Activated naive CD4-positive, alpha-beta T cell treated with anti-CD3 and anti-CD28 coated beads for 36 hours (primary cell): ENCODE results near the gene MYRF. TPM values are rescaled to one million over a fixed set of nuclear protein-coding genes. Genes with fewer than 3 reads are reported as not detected.

Experiments used
- CTCF ChIA-PET: fragments of 350-600 bp; sonication (Branson Sonifier 250); formaldehyde crosslinking; loops from one replicate; lab custom pipeline; 2021; ENCODE audit warnings: antibody characterized with exemption; lab: Charles Lee
- DNase-seq: peaks from one replicate; pipeline ENCODE4 v3.0.0-alpha.2; 2020
- H3K27ac Mint-ChIP-seq: one replicate; pipeline ENCODE4 v1.8.0; 2021; ENCODE audit warnings: mild to moderate bottlenecking, mixed read lengths
- H3K27me3 Mint-ChIP-seq: one replicate; pipeline ENCODE4 v1.8.0; 2021; ENCODE audit warnings: low read depth, mixed read lengths
- H3K36me3 Mint-ChIP-seq: one replicate; pipeline ENCODE4 v1.8.0; 2021; ENCODE audit warnings: low read depth, mixed read lengths
- H3K4me1 Mint-ChIP-seq: one replicate; pipeline ENCODE4 v1.8.0; 2021; ENCODE audit warnings: low read depth, mixed read lengths
- H3K4me3 Mint-ChIP-seq: one replicate; pipeline ENCODE4 v1.8.0; 2021; ENCODE audit warnings: mild to moderate bottlenecking, moderate library complexity, mixed read lengths
- H3K9me3 Mint-ChIP-seq: one replicate; pipeline ENCODE4 v1.8.0; 2021; ENCODE audit warnings: mixed read lengths
- intact Hi-C: fragments of 100-400 bp; cut with micrococcal nuclease; formaldehyde crosslinking; loops from one replicate; pipeline ENCODE4 v1.15.1; 2023
- total RNA-seq, 2 experiments: library from RNA; stranded (reverse); gene quantifications; one replicate each; pipeline ENCODE4 v1.2.3, GENCODE V29; 2021

The MYRF gene
- under 1 TPM; 0.27 to 0.48 TPM for total RNA-seq

DNA sequence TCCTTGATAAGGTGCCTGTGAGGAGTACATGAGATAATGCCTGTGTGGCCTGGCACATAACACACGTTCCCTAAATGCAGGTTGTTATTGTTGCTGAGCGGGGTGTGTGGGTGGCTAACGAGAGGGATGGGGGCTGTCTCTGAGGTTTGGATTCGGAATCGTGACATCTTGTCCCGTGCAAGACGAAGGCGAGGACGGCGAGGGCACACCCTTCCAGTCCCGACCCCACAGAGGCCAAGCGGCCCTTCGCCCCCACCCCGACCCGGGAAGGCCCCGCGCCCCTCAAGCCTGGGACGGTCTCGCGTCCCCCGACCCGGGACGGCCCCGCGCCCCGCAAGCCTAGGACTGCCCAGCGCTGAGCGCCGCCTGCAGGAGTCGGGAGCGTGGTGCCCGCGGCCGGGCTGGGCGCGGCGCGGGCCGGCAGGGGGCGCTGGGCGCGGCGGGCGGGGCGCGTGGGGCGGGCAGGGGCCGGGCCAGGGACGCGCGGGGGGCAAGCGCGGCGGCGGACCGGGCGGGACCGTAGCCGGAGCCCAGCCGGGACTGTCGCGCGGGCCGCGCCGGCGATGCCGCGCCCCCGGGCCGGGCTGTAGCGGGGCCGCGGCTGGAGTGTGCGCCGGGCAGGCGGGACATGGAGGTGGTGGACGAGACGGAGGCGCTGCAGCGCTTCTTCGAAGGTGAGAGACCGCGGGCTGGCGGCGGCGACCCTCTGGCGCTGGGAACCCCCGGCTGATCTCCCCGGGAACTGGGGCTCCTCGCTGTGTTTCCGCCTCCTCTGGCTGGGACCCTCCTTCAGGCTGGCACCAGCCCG lies at the start of gene MYRF:
Gene MYRF (plus strand): TSS at position 520 of the 808 bp plus-strand sequence. CDS start 109 bp downstream, at position 629.
- peak within 1 kb of the TSS; percentile 29 for H3K4me3 Mint-ChIP-seq
- H3K36me3 Mint-ChIP-seq, result no peaks in the 10 kb centered on the region
- peaks cover 13% of the 10 kb centered on the region for H3K4me1 Mint-ChIP-seq
- H3K27ac Mint-ChIP-seq, result no peak within 1 kb of the TSS
- DNase-seq, result peak; percentile 49
- CTCF ChIA-PET, result interaction anchor here (1.3 to 1.6 kb wide), 2 partner anchors 36 to 196 kb away, joined by 3 to 4 read pairs; no protein-coding TSS in a partner anchor
- no peaks in the 10 kb centered on the region for H3K9me3 Mint-ChIP-seq
- H3K27me3 Mint-ChIP-seq, result peaks cover 29% of the 10 kb centered on the region
- intact Hi-C loops, result loop anchor here (2.0 kb wide), 1 partner anchor 64 kb away; the partner anchor contains the start of gene FADS1

DNA sequence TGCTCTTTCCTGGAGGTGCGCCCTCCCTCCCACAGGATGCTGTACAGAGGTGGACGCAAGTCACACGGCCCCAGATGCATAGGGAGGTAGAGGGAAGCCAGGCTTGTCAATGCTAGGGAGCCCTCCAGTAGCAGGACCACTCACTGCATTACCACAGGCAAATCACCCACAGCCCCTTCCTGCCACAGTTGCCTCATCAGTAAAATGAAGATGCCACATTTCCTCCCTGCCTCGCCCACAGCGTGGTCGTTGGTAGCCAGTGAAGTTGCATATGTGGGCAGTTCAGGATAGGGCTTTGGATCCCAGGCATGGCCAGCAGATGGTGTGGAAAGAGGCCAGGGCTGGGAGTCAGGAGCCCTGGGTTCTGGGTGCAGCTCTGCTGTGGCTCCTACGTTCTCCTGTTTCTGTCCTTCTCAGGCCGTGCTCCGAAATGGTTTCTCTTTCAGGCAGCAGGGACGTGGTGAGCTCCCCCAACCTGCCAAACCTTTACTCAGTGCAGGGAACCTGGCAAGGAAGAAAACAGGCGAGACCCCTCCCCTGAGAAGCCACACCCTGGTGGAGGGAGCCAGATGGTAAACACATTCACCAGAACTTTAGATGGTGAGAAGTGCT lies 49.6 kb upstream of the MYRF start:
- peaks cover 9% of the 10 kb centered on the region for H3K4me1 Mint-ChIP-seq
- no peak for DNase-seq
- H3K27ac Mint-ChIP-seq, result no peak overlapping the region
- H3K36me3 Mint-ChIP-seq, result no peaks in the 10 kb centered on the region
- intact Hi-C loops, result no loop called here
- no peaks in the 10 kb centered on the region for H3K9me3 Mint-ChIP-seq
- CTCF ChIA-PET, result interaction anchor here (1.3 kb wide), 1 partner anchor 30 kb away, joined by 5 read pairs; no protein-coding TSS in a partner anchor
- H3K27me3 Mint-ChIP-seq, result no peaks in the 10 kb centered on the region
- H3K4me3 Mint-ChIP-seq, result no peak overlapping the region

DNA sequence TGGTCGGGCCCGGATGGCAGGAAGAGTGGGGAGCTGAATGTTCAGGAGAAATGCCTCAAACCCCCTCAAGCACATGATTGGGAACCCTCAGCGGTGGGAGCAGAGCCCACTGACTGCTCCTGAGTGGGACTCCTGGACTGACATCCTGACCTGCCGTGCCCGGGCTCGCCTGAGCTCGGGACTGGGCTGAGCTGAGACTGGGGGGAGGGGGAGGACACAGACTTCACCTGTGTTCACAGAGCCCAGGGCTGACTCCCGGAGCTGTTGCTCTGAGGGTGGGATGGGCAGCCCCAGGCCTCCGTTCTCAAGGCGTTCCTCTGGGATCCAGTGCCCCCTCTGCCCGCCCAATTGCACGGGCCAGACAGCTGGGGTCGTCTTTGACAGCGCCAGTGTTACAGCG lies 47.6 kb upstream of the MYRF start:
- no peak overlapping the region for H3K4me3 Mint-ChIP-seq

DNA sequence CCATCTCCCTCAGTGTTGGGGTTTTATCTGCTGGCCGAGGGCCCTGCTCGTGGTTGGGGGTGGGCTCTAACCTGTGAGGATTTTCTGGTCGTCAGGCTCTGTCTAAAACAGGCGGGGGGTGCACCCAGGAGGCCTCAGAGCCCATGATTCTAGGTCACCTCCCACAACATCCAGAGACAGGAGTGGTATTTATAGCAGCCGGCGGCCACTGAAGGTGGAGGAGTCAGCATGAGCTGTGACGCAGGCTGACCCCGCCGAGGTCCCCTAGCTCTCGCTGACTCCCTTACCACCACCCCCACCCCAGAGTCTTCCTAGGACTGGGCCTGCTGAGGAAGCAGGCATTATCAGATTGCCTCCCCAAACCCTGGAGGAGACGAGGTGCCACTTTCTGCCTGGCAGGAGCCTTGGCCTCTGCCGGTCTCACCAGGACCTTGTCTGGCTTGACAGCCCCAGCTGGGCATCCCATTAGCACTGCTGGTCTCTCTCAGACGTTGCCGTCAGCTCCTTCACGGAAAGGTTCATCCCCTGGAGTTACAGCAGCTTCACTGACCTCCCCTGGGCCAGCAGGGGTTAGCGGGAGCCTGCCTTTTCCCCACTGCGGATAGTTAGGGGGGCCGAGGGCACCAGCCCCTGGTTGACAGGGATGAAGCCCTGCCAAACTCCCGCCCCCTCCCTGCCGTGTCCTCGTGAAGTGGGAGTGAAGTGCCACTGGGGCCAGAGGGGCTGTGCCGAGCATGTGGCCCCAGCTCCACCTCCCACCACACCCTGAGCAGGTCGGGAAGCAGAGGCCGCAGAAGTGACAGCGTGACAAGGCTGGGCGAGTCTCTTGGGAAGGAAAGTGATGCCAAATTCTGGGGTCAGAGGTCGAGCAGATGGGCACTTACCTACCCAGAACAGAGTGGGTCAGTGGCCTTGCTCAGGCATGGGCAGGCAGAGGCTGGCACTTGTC lies 45.7 kb upstream of the MYRF start:
- no peak for DNase-seq
- no peak overlapping the region for H3K4me3 Mint-ChIP-seq
- CTCF ChIA-PET, result no interaction called here
- intact Hi-C loops, result no loop called here
- no peaks in the 10 kb centered on the region for H3K9me3 Mint-ChIP-seq
- no peaks in the 10 kb centered on the region for H3K36me3 Mint-ChIP-seq
- no peaks in the 10 kb centered on the region for H3K4me1 Mint-ChIP-seq
- no peak overlapping the region for H3K27ac Mint-ChIP-seq
- H3K27me3 Mint-ChIP-seq, result no peaks in the 10 kb centered on the region

More for the DNA sequence above, 47.6 kb upstream of the MYRF start:
- H3K27me3 Mint-ChIP-seq, result no peaks in the 10 kb centered on the region
- no peak for DNase-seq
- no peaks in the 10 kb centered on the region for H3K4me1 Mint-ChIP-seq
- H3K9me3 Mint-ChIP-seq, result no peaks in the 10 kb centered on the region
- intact Hi-C loops, result no loop called here
- no peak overlapping the region for H3K27ac Mint-ChIP-seq
- H3K36me3 Mint-ChIP-seq, result no peaks in the 10 kb centered on the region
- CTCF ChIA-PET, result interaction anchor here (1.1 kb wide), 1 partner anchor 29 kb away, joined by 6 read pairs; no protein-coding TSS in a partner anchor

DNA sequence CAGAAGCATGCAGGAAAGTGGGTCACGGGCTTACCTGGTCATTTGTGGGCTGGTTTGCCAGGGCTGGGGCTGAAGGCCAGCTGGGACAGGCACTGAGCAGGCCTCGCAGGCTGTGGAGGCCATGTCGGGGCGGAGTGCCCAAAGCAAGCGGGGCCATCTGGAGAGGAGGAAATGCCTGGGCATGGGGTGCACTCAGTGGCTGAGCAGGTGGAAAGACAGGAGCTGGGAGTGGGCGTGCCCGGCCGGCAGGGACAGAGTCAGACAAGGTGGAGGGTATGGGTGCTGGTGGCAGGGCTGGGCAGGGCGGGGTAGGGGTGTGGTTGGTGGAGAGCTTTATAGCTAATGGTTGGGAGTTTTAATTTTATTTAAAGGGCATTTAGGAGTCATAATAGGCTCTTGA lies 44.9 kb upstream of the MYRF start:
- intact Hi-C loops, result no loop called here
- no peak for DNase-seq
- Mint-ChIP-seq H3K4me3 (no peak overlapping the region), H3K27ac (no peak overlapping the region), H3K9me3 (no peaks in the 10 kb centered on the region), H3K36me3 (no peaks in the 10 kb centered on the region), H3K27me3 (no peaks in the 10 kb centered on the region), H3K4me1 (no peaks in the 10 kb centered on the region)
- CTCF ChIA-PET, result no interaction called here

DNA sequence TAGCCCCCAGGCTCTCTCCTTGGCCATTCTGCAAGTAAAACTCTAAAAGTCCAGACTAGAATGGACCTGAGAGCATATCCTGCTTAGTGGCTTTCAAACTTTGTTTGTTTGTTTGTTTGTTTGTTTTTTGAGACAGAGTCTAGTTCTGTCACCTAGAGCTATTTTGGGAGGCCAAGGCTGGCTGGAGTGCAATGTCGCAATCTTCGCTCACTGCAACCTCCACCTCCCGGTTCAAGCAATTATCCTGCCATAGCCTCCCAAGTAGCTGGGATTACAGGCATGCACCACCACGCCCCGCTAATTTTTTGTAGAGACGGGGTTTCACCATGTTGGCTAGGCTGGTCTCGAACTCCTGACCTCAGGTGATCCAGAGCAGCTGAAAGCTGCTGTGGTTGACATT lies 43.3 kb upstream of the MYRF start:
- intact Hi-C loops, result no loop called here
- CTCF ChIA-PET, result interaction anchor here (1.3 kb wide), 1 partner anchor 24 kb away, joined by 3 read pairs; no protein-coding TSS in a partner anchor

DNA sequence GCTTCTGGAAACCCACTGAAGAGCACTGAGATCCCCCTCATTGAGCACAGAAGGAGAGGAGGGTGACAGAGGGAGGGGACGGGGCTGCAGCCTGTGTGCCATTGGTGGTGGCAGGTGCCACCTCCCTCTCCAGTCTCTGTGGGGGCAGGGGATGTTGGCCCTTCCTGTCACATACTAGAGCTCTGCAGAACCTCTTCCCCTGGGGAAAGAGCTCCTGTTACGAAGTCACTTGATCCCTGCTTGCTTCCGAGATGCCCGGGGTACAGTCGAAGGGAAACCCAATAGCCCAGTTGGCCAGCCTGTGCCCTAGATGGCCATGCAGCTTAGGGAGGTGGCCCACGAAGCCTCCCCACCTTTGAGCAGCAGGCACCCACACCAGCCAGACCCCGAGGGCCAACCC lies 42.9 kb upstream of the MYRF start:
- H3K27me3 Mint-ChIP-seq, result no peaks in the 10 kb centered on the region
- H3K36me3 Mint-ChIP-seq, result no peaks in the 10 kb centered on the region
- H3K4me1 Mint-ChIP-seq, result no peaks in the 10 kb centered on the region
- no peak for DNase-seq
- no peaks in the 10 kb centered on the region for H3K9me3 Mint-ChIP-seq
- no peak overlapping the region for H3K27ac Mint-ChIP-seq
- CTCF ChIA-PET, result interaction anchor here (1.3 kb wide), 1 partner anchor 24 kb away, joined by 3 read pairs; no protein-coding TSS in a partner anchor
- intact Hi-C loops, result no loop called here
- H3K4me3 Mint-ChIP-seq, result no peak overlapping the region

More for the DNA sequence above, 43.3 kb upstream of the MYRF start:
- Mint-ChIP-seq H3K27ac (no peak overlapping the region), H3K36me3 (no peaks in the 10 kb centered on the region), H3K27me3 (no peaks in the 10 kb centered on the region), H3K9me3 (no peaks in the 10 kb centered on the region), H3K4me1 (no peaks in the 10 kb centered on the region), H3K4me3 (no peak overlapping the region)
- no peak for DNase-seq

DNA sequence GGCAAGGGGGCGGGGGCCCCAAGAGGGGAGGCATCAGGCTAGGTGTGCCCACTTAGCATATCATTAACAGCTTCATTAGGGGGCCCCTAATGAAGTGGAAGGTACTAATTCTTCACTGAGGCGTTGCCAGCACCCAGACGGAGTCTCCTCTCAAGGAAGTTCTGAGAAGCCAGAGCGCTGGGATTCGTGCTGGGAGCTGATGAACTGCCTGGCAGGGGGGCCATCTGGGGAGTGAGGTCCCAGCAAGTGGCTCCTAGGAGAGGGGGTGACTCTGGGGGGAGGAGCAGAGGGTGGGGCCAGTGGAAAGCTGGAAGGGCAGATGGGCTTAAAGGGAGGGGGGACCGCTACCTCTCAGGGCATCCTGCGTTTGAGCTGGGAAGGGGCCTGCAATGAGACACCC lies 42.4 kb upstream of the MYRF start:
- Mint-ChIP-seq H3K36me3 (no peaks in the 10 kb centered on the region), H3K27me3 (no peaks in the 10 kb centered on the region), H3K4me3 (no peak overlapping the region), H3K4me1 (no peaks in the 10 kb centered on the region), H3K27ac (no peak overlapping the region), H3K9me3 (no peaks in the 10 kb centered on the region)
- CTCF ChIA-PET, result interaction anchor here (1.3 kb wide), 1 partner anchor 23 kb away, joined by 3 read pairs; no protein-coding TSS in a partner anchor
- DNase-seq, result no peak
- intact Hi-C loops, result no loop called here

DNA sequence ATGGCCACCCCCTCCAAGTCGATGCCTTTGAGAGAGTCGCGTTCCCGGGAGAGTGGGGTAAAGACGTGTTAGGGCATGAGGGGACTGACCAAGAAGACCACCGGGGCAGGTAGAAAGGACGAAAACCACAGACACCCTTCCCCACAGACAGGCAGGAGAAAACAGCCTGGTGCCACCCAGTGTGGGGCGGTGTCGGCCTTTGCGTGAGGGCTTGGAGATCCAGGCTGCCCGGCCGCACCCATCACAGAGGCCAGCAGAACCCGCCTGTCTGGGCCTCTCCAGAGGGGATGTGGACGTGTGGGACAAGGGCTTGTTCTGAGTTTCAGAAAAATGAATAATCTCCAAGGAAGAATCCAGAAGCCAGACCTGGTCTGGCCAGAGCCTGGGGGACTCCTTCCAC lies 41.4 kb upstream of the MYRF start:
- H3K4me1 Mint-ChIP-seq, result no peaks in the 10 kb centered on the region

DNA sequence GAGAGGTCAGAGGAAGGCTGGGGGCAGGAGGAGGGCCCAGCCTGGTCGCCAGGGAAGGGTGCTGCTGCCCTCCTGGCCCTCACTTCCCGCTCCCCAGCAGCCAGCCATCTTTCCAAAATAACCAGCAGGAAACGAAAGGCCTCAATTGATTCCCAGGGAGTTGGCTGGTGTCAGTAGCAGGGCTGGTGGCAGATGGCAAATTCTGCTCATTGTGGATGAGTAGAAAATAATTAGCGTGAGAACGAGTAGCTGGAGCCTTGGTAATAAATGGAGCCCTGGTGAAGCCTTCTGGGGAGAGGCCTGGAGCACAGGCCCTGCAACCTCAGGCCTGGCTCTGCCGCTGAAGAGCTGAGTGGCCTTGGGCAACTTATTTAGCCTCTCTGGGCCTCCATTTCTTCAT lies 40.9 kb upstream of the MYRF start:
- H3K27me3 Mint-ChIP-seq, result no peaks in the 10 kb centered on the region
- intact Hi-C loops, result no loop called here
- no peaks in the 10 kb centered on the region for H3K36me3 Mint-ChIP-seq
- no peaks in the 10 kb centered on the region for H3K4me1 Mint-ChIP-seq
- no peaks in the 10 kb centered on the region for H3K9me3 Mint-ChIP-seq
- CTCF ChIA-PET, result interaction anchor here (0.6 kb wide), 1 partner anchor 188 kb away, joined by 3 read pairs; no protein-coding TSS in a partner anchor
- H3K4me3 Mint-ChIP-seq, result no peak overlapping the region
- H3K27ac Mint-ChIP-seq, result no peak overlapping the region
- DNase-seq, result no peak

More for the DNA sequence above, 41.4 kb upstream of the MYRF start:
- Mint-ChIP-seq H3K9me3 (no peaks in the 10 kb centered on the region), H3K4me3 (no peak overlapping the region), H3K36me3 (no peaks in the 10 kb centered on the region), H3K27me3 (no peaks in the 10 kb centered on the region), H3K27ac (no peak overlapping the region)
- CTCF ChIA-PET, result interaction anchor here (0.6 kb wide), 1 partner anchor 189 kb away, joined by 3 read pairs; no protein-coding TSS in a partner anchor
- DNase-seq, result no peak
- intact Hi-C loops, result no loop called here

DNA sequence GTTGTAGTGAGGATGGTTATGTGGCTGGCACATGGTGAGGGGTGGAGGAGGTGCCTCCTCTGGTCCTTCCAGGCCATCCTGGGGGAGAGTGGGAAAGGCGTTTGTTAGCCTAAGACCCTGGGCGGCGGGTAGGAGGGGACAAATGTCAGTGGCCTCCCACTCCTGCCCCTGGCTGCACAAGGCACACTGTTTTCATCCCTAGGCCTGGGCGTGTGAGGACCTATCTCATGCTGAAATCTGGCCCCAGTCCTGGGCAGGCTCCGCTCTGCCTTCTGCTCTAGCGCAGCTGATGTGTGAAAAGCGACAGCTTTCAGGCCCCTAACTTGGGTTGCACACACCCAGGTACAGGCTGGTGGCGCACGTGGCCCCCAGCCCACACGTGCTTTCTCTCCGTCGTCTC lies 40.1 kb upstream of the MYRF start:
- no peak overlapping the region for H3K4me3 Mint-ChIP-seq
- CTCF ChIA-PET, result no interaction called here
- no peak overlapping the region for H3K27ac Mint-ChIP-seq

More for the DNA sequence above, 40.1 kb upstream of the MYRF start:
- no peak for DNase-seq
- no peaks in the 10 kb centered on the region for H3K9me3 Mint-ChIP-seq
- no peaks in the 10 kb centered on the region for H3K4me1 Mint-ChIP-seq
- H3K36me3 Mint-ChIP-seq, result no peaks in the 10 kb centered on the region
- H3K27me3 Mint-ChIP-seq, result no peaks in the 10 kb centered on the region
- intact Hi-C loops, result no loop called here
